Vagina (tissue), 2 donors: ENCODE results near the gene PRDM16.

Source experiments
- POLR2A ChIP-seq, 2 donors: fragments of 450-650 bp; IDR thresholded peaks; one replicate each; pipeline ENCODE4 v1.6.1; 2017; ENCODE audit warnings: antibody characterized with exemption in 2 of 2, mild to moderate bottlenecking in 2 of 2, moderate library complexity in 2 of 2
- POLR2AphosphoS5 ChIP-seq, 2 donors: sonication (generic); formaldehyde crosslinking; IDR thresholded peaks; one replicate each; pipeline ENCODE4 v1.9.0; 2017; ENCODE audit warnings: antibody characterized with exemption in 2 of 2, mild to moderate bottlenecking in 2 of 2, low read depth in 1 of 2; ENCODE audit not compliant: insufficient read depth in 1 of 2
- TF ChIP-seq, protein P1 (sequence below), 3 experiments: fragments of 450-650 bp in 2 of 3; fragments of 200-600 bp in 1 of 3; sonication (generic) in 1 of 3; IDR thresholded peaks; one replicate each; pipeline ENCODE4 v1.5.1; 2017 to 2019; ENCODE audit warnings: antibody characterized with exemption in 3 of 3, mild to moderate bottlenecking in 2 of 3, moderate library complexity in 2 of 3

DNA sequence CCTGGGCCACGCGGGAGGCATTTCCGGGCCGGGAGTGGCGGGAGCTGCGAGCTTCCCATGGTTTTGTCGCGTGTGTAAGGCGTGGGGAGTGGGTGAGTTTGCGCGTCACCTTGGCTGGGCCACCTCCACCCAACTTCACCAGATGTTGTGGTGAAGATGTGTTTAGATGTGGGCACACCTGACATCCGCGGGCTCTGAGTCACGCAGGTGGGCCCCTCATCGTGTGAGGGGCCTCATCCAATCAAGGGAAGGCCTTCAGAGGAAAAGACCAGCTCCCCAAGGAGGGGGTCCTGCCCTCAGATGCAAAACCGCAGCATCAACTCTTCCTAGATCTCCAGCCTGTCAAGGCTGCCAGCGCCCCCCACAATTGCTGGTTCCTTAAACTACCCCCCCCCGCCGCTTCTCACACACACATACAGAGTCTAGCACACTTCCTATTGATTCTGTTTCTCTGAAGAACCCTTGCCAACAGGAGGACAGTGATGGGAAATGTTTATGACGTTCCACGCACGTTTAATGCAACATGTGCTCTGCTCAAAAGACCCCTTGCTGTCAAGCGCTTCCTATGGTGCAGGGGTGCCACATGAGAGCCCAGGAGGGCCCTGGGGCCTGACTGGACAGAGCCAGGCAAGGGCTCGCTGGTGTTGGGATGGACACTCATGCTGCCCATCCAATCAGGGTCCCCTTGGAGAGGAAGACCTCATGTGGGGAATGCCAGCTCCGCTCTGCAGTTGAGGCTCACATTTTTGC is 35.8 kb upstream of the PRDM16 start:
- TF ChIP-seq, protein P1, sequence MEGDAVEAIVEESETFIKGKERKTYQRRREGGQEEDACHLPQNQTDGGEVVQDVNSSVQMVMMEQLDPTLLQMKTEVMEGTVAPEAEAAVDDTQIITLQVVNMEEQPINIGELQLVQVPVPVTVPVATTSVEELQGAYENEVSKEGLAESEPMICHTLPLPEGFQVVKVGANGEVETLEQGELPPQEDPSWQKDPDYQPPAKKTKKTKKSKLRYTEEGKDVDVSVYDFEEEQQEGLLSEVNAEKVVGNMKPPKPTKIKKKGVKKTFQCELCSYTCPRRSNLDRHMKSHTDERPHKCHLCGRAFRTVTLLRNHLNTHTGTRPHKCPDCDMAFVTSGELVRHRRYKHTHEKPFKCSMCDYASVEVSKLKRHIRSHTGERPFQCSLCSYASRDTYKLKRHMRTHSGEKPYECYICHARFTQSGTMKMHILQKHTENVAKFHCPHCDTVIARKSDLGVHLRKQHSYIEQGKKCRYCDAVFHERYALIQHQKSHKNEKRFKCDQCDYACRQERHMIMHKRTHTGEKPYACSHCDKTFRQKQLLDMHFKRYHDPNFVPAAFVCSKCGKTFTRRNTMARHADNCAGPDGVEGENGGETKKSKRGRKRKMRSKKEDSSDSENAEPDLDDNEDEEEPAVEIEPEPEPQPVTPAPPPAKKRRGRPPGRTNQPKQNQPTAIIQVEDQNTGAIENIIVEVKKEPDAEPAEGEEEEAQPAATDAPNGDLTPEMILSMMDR (IDR thresholded peaks at IDR 0.05), result no peak
- TF ChIP-seq POLR2A (IDR thresholded peaks at IDR 0.05) (no peak), POLR2AphosphoS5 (IDR thresholded peaks at IDR 0.05; ENCODE audit: insufficient read depth in 1 of 2, low read depth in 1 of 2) (no peak)
